Measurements from ENCODE around the gene PLEKHA5.

- TF ChIP-seq CTCF (IDR thresholded peaks at IDR 0.05) (no peak), POLR2A (IDR thresholded peaks at IDR 0.05) (no peak), POLR2AphosphoS5 (IDR thresholded peaks at IDR 0.05) (no peak)
These were observed 93.0 kb downstream of the PLEKHA5 start for GRCh38 chr12:19222558-19222957.

Data from sigmoid colon (tissue), 4 donors.